ENCODE measurements around the gene CYB5R2.

CYB5R2 gene

DNA sequence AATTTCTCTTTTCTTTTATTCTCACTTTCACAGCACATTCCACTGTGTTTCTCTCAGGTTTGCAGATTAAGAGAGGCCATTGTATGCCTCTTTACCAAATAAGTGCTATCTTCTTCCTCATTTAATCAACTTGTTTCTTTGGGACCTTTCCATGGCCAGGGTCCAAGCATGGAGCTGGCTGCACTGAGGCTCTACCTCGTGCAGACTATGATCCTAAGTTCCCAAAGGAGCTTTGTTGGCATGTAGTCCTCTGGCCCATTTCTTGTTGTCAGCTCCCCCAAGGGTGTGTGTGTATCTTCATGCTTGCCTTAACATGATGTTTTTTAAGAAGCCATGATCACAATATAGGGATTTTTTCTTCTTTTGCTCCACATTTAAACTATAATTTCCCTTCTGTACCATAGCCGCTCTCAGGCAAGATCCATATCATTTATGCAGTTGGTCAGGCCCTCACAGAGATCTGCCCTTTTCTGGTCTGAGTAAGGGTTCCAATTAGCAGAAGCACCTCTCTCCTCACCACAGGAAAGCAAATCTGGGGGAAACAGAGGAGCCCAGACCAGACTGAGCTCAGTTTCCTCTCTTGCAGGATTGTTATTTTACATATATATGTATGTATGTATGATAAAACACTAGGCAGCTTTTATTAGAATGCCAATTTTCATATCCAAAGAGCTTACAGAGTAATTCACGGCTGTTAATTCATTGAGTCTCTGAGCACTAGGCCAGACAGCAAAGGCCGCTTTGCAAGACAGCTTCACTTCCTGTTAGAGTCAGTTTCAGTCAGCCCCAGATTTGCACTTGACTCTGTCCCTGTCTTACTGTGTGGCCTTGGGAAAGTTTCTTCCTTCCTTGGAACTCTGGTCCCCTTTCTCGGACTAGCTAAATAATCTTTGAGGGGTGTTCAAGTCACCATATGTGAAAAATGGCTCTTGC lies 34.3 kb downstream of the CYB5R2 start:
- no peak for DNase-seq (ENCODE audit: low read depth in 2 of 2)

DNA sequence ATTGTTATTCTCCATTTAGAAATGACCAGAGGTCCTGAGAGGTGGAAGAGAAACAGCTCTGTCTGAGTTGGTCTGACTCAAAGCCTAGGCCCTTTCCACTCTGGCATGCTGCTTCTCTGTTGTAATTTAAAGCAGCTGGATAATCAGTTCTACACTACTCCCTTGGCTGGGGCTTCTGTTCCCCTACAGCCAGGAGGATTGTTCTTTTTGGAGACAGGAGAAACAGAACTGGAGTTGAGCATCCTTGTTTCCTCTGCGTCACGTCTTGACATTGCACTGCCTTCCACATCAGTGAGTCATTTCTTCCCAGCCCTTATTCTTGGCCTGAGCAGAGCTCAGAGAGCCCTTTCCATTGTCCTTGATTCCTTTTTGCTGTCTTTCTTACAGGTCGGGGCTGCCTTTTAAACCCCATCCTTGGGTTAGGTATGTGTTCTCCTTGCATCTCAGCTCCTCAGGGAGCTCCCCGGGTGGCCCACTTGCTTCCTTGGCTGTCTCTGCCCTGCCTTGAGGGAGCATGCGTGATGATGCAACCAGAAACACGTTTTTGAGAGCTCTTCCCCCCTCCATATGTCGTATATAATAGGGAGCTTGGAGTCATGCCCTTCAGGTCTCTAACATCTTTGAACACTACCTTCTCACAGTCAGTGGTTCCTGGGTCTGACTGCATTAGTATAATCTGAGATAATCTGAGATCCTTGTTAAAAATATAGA lies 35.7 kb downstream of the CYB5R2 start:
- no peak for DNase-seq (ENCODE audit: low read depth in 2 of 2)

DNA sequence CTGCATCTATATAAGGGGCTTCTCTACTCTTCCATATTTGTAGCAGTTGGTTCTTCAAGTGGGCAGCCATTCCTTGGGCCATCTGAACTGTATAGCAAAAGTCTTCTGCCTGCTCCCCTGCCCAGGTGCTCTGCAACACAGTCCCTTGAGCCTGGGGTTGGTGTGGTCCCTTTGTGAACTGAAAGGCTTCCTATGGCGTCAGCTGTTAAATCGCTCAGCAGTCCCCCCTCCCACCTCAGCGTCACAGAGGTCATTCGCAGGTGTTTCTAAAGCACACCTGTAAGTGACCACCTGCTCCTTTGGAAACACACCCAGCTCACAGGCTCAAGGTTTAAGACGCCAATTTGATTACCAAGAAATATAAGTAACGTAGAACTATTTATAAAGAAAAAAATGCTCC lies 37.0 kb downstream of the CYB5R2 start:
- no peak for DNase-seq (ENCODE audit: low read depth in 2 of 2)

DNA sequence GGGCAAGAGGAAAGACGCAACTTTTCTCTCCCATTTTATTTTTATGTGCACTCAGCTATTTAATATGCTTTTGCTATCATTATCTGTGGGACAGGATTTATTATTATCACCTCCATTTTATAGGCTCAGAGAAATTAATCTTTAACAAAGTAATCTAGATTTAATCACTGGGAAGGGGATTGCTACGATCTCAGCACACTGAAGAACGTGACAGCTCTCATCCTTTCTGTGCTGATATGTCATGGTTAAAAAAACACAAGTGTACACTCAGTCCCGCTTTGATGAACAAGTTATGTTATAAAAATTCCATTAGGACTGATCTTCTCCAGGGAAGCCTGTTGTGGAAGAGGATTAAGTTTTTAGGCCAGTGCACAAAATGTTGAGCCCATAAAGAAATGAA lies 37.6 kb downstream of the CYB5R2 start:
- DNase-seq (ENCODE audit: low read depth in 2 of 2) = no peak

DNA sequence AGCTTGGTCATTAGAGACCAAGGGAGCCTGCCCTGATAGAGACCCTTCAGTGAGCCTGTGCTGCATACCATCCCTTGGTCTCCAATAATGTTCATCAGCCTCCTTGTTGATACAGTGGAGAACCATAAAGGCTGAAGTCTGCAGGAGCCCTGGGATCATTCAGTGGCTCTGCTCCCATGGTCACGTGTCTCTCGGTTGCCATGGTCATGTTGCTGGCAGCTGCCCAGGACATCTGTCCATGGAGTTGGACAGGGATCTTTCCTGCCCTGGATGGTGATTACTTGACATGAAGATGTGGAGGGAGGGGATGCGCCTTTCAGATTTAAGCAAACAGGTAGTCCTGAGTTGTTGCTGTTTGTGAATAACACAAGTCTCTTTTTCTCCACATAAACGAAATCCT lies 38.2 kb downstream of the CYB5R2 start:
- DNase-seq (ENCODE audit: low read depth in 2 of 2) = no peak

DNA sequence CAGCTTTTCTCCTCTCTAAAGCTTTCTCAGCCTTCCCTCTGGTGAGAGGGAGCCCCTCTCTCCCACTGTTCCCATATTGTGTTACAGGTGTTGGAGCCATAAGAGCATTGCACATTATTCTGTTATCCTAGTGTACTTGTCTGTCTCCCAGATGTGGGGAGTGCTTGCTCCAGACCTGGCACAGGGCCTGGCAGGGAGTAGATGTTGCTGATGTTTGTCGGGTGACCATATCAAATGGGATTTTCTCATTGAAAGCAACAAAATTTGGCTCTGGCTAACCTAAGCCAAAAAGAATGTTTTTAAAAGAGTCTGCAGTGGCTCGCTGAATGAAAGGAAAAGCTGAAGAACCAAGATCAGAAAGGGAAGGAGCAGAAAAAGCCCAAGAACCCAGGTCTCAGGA lies 41.1 kb downstream of the CYB5R2 start:
- DNase-seq (ENCODE audit: low read depth in 2 of 2) = no peak

DNA sequence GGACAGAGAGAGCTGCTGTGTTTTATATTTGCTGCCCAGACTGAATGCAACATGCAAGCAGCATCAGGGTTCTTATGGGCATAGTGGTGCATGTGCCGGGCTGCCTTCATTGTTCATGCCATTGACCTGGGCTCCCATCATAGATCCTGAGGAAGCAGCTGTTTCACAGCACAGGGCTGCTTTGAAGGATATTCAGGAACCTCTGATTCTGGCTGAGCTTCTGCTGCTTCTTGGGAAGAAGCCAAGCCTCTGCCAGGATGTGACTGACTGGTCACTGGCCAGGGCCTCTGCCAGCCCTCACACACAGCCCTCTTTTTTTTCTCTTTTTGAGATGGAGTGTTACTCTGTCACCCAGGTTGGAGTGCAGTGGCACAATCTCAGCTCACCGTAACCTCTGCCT lies 43.3 kb downstream of the CYB5R2 start:
- no peak for DNase-seq (ENCODE audit: low read depth in 2 of 2)

DNA sequence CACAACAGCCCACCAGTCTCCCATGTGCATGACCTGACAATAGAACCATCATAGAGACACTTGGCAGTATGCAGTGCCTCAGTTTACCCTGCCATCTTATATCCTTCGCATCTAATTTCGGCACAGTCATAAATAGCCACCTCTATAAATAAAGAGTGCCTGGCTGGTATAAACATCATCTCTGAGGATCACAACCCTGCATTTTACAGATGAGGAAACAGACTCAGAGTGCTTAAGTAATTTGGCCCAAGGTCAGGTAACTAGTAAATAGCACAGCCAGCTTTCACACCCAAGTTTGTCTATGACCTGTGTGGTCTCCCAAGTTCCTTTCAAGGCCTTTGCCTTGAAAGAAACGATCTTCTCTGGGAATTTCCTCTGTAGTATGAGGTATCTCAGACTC lies 44.6 kb downstream of the CYB5R2 start:
- no peak for DNase-seq (ENCODE audit: low read depth in 2 of 2)

DNA sequence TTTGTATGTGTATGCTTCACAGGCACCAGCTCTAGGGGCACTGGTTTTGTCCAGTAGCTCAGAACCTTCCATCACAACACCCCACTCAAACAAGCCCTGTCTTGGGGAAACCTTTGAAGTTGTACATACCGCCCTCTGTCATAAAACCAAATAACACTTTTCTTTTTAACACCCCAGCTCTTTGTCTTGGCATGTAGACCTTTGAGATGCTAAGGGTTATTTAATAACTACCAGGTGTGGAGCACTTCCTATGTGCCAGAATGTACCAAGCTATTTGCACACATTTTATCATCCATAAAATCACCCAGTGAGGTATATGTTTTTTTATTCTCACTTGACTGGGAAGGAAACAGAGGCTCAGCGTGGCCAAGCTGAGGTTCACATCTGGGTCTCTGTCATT lies 50.6 kb downstream of the CYB5R2 start:
- DNase-seq (ENCODE audit: low read depth in 2 of 2) = no peak

DNA sequence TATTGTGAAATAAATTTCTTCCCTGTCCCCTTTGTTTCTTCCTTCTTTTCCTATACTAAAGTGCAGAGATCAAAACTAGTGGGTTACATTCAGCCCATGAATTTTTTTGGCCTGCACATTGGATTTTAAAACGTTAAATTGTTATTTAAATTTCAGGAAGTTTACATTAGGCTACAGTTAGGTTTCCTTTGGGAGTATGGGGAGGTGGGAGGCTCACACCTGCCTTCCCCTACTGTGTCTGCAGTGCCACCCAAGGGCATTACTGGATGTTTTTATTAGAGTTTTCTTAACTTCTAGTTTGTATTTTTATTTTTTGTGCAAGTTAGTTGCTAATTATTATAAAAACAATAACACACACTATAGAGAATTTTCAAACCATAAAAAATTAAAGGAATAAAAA lies 51.7 kb downstream of the CYB5R2 start:
- DNase-seq (ENCODE audit: low read depth in 2 of 2) = no peak

DNA sequence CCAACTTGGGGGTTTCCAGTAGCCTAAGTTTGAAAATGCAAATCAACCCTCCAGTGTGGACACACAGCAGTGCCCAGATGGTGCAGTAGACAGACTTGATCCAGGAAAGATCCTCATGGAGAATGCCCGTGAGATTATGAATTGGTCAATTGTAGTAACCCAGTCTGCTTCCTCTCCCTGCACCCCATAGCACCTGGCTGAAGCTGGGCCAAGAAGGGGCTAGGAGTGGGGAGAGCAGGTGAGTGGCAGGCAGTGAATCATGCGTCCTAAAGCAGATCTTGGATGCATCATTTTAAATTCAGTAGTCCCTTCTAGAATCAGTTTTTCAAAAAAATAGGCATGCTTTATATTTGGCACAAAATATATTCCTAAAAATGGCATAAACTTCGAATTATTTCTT lies 52.2 kb downstream of the CYB5R2 start:
- DNase-seq (ENCODE audit: low read depth in 2 of 2) = no peak

DNA sequence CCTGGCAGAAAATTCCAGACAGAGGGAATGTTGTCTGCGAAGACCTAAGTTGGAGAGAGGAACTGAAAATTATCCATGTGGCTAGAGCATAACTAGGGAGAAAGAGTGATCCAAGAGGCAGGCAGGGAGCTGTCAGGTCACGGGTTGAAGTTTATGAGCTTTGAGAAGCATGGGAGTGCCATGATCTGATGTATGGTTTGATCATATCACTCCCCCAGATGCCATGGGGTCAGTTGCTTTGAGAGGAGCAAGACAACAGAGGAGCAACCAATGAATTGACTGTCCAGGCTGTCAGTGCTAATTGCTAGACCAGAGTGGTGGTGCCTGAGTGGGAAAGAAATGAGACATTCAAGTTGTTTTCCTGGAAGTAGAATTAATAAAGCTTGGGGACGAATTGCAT lies 54.0 kb downstream of the CYB5R2 start:
- DNase-seq (ENCODE audit: low read depth in 2 of 2) = no peak

DNA sequence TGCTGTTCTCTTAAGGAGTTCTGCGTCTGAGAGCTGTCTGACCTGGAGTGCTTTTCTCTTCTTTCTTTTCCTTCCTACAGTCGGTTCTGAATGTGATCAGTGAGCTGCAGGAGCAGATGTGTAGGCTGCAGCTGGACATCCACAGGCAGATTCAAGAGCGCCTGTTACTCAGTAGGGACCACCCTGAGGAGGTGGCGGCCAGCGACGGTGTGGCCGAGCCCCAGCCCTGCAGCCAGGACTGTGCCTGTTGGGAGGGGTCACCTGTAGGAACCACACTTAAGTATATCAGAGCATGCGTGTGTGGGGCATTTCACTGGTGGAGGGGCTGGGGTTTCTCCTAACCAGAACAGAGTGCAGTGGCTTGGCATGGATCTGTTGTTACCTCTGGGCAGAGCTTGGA lies 56.3 kb downstream of the CYB5R2 start:
- DNase-seq (ENCODE audit: low read depth in 2 of 2) = no peak
